KMS-11 (cell line): ENCODE measurements around the gene FHOD3.

Source experiments
- H2AFZ ChIP-seq: fragments of 200-600 bp; sonication (generic); 2 replicates; pipeline ENCODE4 v1.6.1; 2016; ENCODE audit warnings: antibody characterized with exemption, mixed run types, low read depth
- H3K27ac ChIP-seq: fragments of 200-600 bp; sonication (generic); 2 replicates; pipeline ENCODE4 v1.6.1; 2016; ENCODE audit warnings: mild to moderate bottlenecking, mixed run types
- H3K27me3 ChIP-seq: fragments of 200-600 bp; sonication (generic); 2 replicates; pipeline ENCODE4 v1.6.1; 2017; ENCODE audit warnings: mild to moderate bottlenecking, low read depth, mixed run types, moderate library complexity; ENCODE audit not compliant: insufficient read depth
- H3K36me3 ChIP-seq: fragments of 200-600 bp; sonication (generic); 2 replicates; pipeline ENCODE4 v1.6.1; 2017; ENCODE audit warnings: mild to moderate bottlenecking, mixed run types; ENCODE audit not compliant: insufficient read depth
- H3K4me1 ChIP-seq: fragments of 200-600 bp; sonication (generic); 2 replicates; pipeline ENCODE4 v1.6.1; 2016; ENCODE audit warnings: mild to moderate bottlenecking, low read depth, mixed run types; ENCODE audit not compliant: poor library complexity, severe bottlenecking
- H3K4me2 ChIP-seq: fragments of 200-600 bp; sonication (generic); 2 replicates; pipeline ENCODE4 v1.7.0; 2016; ENCODE audit warnings: mild to moderate bottlenecking, mixed run types
- H3K4me3 ChIP-seq: fragments of 200-600 bp; sonication (generic); IDR thresholded peaks from 2 replicates; pipeline ENCODE4 v1.6.1; 2017; ENCODE audit warnings: low read depth, low read length, mixed read lengths; ENCODE audit not compliant: insufficient read depth
- H3K79me2 ChIP-seq: fragments of 200-600 bp; sonication (generic); 2 replicates; pipeline ENCODE4 v1.6.1; 2016; ENCODE audit warnings: low read depth, mixed run types; ENCODE audit not compliant: insufficient read depth
- H3K9ac ChIP-seq: fragments of 200-600 bp; sonication (generic); 2 replicates; pipeline ENCODE4 v1.6.1; 2016; ENCODE audit warnings: mild to moderate bottlenecking, mixed run types
- H4K20me1 ChIP-seq: fragments of 200-600 bp; sonication (generic); 2 replicates; pipeline ENCODE4 v1.6.1; 2016; ENCODE audit warnings: mild to moderate bottlenecking, mixed run types; ENCODE audit not compliant: insufficient read depth
- CTCF ChIP-seq: fragments of 200-600 bp; sonication (generic); conservative IDR thresholded peaks from 2 replicates; pipeline ENCODE4 v1.6.1; 2017; ENCODE audit warnings: low read depth, mild to moderate bottlenecking, antibody characterized with exemption, low read length, moderate library complexity, mixed read lengths

FHOD3 gene

DNA sequence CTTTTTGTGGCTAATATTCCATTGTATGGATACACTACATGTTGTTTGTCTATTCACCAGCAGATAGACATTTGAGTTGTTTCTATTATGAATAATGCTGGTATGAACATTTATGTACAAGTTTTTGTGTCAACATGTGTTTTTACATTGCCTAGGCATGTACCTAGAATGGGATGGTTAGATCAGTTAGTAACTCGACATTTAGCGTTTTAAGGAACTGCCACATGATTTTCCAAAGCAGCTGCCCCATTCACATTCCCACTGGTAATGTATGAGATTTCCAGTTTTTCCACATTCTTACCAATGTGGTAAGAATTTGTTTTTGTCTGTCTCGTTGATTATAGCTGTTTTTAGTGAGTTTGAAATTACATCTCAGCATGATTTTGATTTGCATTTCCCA, 112.8 kb downstream of the FHOD3 start:
- H3K4me1 ChIP-seq = peaks cover 10% of the 10 kb centered on the region
- H3K79me2 ChIP-seq = no peaks in the 10 kb centered on the region
- no peaks in the 10 kb centered on the region for H3K36me3 ChIP-seq
- no peak overlapping the region for H3K9ac ChIP-seq
- no peaks in the 10 kb centered on the region for H4K20me1 ChIP-seq
- H3K4me2 ChIP-seq = no peak overlapping the region
- no peak overlapping the region for H3K4me3 ChIP-seq
- H2AFZ ChIP-seq = no peak overlapping the region
- TF ChIP-seq CTCF = no peak
- H3K27ac ChIP-seq = no peak overlapping the region
- no peaks in the 10 kb centered on the region for H3K27me3 ChIP-seq

DNA sequence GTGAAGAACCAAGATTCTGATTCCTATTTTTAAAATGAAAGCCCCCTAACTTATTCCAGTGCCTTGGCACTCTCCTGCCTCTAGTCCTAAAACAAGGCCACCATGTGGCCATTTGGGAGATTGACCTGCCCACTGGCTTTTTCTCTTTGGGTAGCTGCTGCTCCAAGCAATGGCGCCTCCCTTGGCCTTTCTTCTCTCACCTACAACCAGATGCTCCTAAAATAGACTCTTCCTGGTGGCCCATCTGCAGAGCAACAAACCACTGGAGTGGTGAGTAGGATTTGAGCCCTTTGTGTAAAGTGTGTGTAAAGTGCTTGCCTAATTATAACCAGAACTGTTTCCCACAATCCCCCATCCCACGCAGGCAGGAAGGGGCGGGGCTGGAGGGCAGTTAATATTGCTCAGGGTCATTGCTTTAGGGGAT, 114.2 kb downstream of the FHOD3 start:
- Histone ChIP-seq H3K4me2 (peak overlapping the region; percentile 11; the same call in 1 of the 2 replicates), H3K79me2 (no peaks in the 10 kb centered on the region), H4K20me1 (no peaks in the 10 kb centered on the region), H3K27ac (no peak overlapping the region), H3K4me3 (no peak overlapping the region), H3K27me3 (no peaks in the 10 kb centered on the region), H3K4me1 (peaks cover 10% of the 10 kb centered on the region), H3K9ac (no peak overlapping the region), H2AFZ (no peak overlapping the region), H3K36me3 (no peaks in the 10 kb centered on the region)
- peak; percentile 56 for TF ChIP-seq CTCF

DNA sequence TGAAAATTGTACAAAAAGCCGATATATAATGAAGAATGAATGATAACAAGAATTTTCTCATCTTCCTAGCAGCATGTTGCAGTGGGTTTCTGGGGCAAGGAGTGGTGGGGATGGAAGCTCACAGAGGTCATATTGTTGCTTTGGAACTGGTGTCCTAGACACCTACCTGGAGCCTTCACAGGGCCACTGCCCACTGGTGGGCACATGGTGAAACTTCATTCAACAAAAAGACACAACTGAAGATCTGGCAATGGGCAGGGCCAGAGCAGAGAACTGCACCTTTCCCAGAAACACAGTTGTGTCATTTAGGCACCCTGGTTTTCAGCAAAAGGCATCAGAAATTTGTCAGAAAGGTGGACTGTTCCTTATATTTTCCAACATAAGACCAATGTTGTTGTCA, 115.3 kb downstream of the FHOD3 start:
- Histone ChIP-seq H4K20me1 (no peaks in the 10 kb centered on the region), H3K79me2 (no peaks in the 10 kb centered on the region), H3K9ac (no peak overlapping the region), H2AFZ (no peak overlapping the region), H3K27ac (no peak overlapping the region), H3K27me3 (no peaks in the 10 kb centered on the region), H3K4me2 (no peak overlapping the region), H3K4me1 (peaks cover 10% of the 10 kb centered on the region), H3K4me3 (no peak overlapping the region), H3K36me3 (no peaks in the 10 kb centered on the region)
- peak; percentile 61; the same call in 1 of the 2 replicates for TF ChIP-seq CTCF

- TF ChIP-seq CTCF = no peak
- no peaks in the 10 kb centered on the region for H3K27me3 ChIP-seq
- no peaks in the 10 kb centered on the region for H3K79me2 ChIP-seq
- H3K4me3 ChIP-seq = no peak overlapping the region
- peaks cover 10% of the 10 kb centered on the region for H3K4me1 ChIP-seq
- no peak overlapping the region for H2AFZ ChIP-seq
- H3K9ac ChIP-seq = no peak overlapping the region
- no peak overlapping the region for H3K27ac ChIP-seq
- no peaks in the 10 kb centered on the region for H3K36me3 ChIP-seq
- H4K20me1 ChIP-seq = no peaks in the 10 kb centered on the region
- no peak overlapping the region for H3K4me2 ChIP-seq
These were observed 117.7 kb downstream of the FHOD3 start for GRCh38 chr18:36415171-36415570.

DNA sequence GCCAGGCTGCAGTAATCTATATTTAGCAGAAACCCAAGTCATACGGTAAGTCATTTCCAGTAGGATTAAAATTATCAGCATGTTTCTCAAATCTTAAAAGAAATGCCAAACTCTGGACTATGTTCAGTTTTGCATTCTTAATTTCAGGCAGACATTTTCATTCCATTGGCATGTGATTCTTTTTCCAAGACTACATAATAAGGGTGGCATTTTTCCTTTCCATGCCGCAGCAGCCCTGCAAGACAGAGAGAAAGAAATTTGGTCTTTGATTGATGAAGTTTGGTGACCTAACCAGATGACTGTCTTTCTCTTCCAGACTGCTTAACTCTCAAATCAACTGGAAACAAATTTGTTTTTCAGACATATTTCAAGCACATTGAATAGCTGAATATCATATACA, 118.1 kb downstream of the FHOD3 start:
- no peak overlapping the region for H2AFZ ChIP-seq
- TF ChIP-seq CTCF = no peak
- peaks cover 10% of the 10 kb centered on the region for H3K4me1 ChIP-seq
- no peak overlapping the region for H3K27ac ChIP-seq
- H3K27me3 ChIP-seq = no peaks in the 10 kb centered on the region
- H3K4me2 ChIP-seq = no peak overlapping the region
- no peaks in the 10 kb centered on the region for H3K79me2 ChIP-seq
- no peaks in the 10 kb centered on the region for H4K20me1 ChIP-seq
- H3K9ac ChIP-seq = no peak overlapping the region
- no peaks in the 10 kb centered on the region for H3K36me3 ChIP-seq
- H3K4me3 ChIP-seq = no peak overlapping the region
